Measurements from ENCODE around the gene ZNF189.

Gene ZNF189

DNA sequence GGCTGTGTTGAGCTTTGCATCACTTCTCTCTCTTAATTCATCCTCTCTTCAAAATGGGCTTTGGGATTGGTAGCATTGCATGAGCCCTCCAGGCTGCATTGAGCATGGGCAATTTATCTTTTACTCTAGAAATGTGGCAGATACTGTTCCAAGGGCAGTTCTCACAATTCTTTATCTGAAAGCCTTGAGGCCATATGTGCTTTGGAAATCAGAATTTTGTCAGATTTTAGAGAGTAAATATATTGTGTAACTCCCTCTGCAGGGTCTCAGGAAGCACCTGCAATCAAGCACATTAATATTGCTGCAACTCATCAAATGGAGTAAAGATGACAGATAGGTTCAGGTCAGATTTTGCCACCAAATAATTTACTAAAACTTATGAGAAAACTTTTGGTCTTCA, 19.3 kb downstream of the ZNF189 start:
- no peak for DNase-seq (ENCODE audit: low read depth in 3 of 3, low spot score in 1 of 3)

GRCh38 chr9:101418518-101419430, 20.1 kb downstream of the ZNF189 start:
- DNase-seq (ENCODE audit: low read depth in 3 of 3, low spot score in 1 of 3): no peak

GRCh38 chr9:101419863-101420262, 21.2 kb downstream of the ZNF189 start:
- no peak for DNase-seq (ENCODE audit: low read depth in 3 of 3, low spot score in 1 of 3)

GRCh38 chr9:101421653-101422065, 23.0 kb downstream of the ZNF189 start:
- DNase-seq (ENCODE audit: low read depth in 3 of 3, low spot score in 1 of 3): no peak

DNA sequence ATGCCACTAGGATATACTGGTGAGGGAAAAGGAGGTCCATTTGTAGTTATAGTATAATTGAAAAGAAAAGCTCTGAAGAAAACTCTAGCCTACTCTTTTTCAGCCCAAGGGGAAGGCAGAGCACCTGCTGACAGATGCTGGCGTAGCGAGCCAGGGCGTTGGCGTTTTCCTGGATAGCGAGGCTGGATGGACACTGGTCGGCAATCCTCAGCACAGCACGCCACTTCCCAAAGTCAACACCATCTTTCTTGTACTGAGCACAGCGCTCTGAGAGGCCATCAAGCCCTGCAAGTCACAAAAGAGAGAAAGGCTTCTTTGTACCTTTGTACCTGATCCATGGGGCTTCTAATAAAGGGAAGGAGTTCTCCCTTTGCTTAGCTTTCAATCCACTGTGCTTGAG, 28.7 kb downstream of the ZNF189 start:
- DNase-seq (ENCODE audit: low read depth in 3 of 3, low spot score in 1 of 3): no peak

DNA sequence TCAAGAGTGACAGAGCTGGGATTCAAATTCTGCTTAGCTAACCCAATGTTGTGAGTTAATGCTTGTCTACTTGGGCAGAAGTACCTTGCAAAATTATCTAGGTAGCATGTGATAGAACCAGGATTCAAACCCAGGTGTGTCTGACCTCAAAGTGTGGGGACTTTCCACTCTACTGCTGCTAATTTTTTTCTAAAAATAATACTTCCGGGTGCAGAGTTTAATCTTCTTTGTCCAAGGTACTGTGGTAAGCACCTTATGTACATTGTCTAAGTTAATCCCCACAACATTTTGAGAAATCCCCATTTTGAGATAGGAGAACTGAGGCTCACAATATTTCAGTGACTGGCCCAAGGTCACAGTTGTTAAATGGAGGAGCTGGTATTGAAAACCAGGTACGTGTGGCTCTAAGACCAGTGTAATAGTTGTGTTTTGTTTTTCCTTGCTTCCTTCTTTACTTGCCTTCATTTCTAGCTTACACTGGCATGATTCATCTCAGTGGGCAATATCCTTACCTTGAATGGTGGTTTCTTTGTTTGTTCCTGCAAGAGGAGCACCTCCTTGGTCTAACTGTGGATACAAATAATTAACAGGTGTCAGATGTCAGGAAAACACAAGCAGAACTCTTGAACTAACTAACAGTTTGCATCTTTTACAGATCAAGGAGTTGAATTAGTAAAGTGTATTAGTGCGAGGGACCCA, 29.5 kb downstream of the ZNF189 start:
- DNase-seq (ENCODE audit: low read depth in 3 of 3, low spot score in 1 of 3): no peak

- no peak for DNase-seq (ENCODE audit: low read depth in 3 of 3, low spot score in 1 of 3)
These were observed 30.3 kb downstream of the ZNF189 start for GRCh38 chr9:101428909-101429308.

- no peak for DNase-seq (ENCODE audit: low read depth in 3 of 3, low spot score in 1 of 3)
These were observed 31.1 kb downstream of the ZNF189 start for GRCh38 chr9:101429736-101430135.

- no peak for DNase-seq (ENCODE audit: low read depth in 3 of 3, low spot score in 1 of 3)
These were observed 33.5 kb downstream of the ZNF189 start for GRCh38 chr9:101432171-101432570.

DNA sequence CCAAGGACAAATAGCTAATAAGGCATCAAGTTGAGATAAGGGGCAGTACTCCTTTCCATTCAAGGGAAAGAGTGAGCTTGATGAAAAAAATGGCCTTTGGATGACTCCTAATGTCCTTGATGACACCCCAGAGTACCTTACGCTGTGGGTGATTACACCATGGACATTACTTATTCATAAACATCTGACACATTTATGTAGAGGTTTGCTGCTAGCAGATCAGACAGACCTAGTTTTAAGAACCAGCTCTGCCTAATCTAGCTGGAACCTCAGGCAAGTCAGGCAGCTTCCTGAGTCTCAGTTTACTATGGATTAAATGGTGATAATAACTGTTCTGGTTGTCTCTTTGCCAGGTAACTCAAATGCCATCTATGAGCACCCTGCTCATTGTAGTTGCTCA, 34.1 kb downstream of the ZNF189 start:
- DNase-seq (ENCODE audit: low read depth in 3 of 3, low spot score in 1 of 3): no peak

DNA sequence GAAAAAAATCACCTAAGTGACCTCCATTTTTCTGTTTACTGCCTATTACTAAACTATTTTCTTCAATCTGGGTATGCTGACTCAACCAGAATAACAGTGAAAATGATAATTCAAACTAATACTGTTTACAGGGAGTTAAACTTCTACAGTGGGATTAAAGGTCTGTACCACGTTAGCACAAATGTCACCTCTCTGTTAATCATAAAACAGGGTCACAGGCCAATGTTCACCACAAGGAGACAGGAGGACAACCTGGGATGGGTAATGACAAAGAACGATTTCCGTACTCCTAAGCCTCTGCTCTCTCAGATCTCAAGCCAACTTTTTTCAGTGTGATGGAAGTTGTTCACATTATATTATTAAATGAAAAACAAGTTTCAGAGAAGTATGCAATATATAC, 34.6 kb downstream of the ZNF189 start:
- DNase-seq (ENCODE audit: low read depth in 3 of 3, low spot score in 1 of 3): no peak

DNA sequence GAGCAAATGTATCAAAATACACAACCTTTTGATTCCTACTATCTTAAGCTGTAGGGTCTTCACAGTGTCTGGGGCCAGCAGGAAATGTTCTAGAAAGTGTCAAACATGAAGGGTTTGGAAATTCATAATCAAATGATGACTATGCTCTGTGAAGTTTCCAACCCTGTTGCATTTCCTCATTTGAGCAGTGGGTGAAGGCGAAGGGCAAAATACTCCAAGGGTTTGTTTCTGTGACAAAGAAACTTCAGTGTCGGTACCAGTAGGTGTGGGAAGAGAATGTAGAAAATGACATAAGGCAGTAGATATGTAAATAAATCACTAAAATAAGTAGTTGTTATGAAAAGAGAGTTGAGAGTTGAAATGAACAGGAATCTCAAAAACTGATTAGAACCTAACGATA, 36.3 kb downstream of the ZNF189 start:
- DNase-seq (ENCODE audit: low read depth in 3 of 3, low spot score in 1 of 3): no peak

- no peak for DNase-seq (ENCODE audit: low read depth in 3 of 3, low spot score in 1 of 3)
These were observed 37.0 kb downstream of the ZNF189 start, which contains the start of gene ALDOB for GRCh38 chr9:101435601-101436079. Gene ALDOB (minus strand): TSS chr9:101435774. CDS start chr9:101430887, 4,887 bp downstream.

DNA sequence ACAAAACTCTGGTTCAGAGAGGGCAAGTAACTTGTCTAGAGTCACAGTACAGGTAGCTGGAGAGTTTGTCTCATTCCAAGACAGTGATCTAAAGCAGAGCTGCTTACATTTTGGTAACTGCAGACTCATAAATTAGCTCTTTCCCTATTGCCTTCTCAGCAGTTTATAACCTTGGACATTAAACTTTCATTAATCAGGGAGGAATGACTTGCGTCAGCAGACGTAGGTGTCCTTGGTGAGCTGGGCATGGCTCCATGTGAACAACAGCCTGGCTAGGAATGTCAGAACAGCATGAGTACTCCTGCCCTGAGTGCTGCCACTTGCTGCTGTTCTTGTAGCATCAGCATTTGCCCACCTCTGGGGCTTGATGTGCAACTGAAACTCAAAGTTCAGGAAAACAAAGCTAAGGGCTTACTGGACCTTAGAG, 39.2 kb downstream of the ZNF189 start:
- no peak for DNase-seq (ENCODE audit: low read depth in 3 of 3, low spot score in 1 of 3)

DNA sequence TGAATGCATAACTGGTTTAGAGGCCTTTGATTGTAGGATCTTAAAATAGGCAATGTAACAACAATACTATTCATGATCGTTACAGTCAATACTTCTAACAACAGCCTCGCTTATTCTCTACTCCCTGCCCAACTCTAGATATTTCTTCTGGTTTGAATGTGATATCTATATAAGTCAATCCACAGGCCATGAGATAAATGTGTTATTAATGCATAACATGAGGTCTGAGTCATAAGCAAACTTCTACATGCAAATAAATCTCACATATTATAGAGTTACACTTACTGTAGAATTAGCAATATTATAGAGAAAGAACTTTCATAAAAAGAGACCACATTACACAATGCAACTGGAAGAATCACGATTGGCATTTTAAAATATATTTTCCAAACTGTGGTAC, 39.9 kb downstream of the ZNF189 start:
- DNase-seq (ENCODE audit: low read depth in 3 of 3, low spot score in 1 of 3): no peak

DNA sequence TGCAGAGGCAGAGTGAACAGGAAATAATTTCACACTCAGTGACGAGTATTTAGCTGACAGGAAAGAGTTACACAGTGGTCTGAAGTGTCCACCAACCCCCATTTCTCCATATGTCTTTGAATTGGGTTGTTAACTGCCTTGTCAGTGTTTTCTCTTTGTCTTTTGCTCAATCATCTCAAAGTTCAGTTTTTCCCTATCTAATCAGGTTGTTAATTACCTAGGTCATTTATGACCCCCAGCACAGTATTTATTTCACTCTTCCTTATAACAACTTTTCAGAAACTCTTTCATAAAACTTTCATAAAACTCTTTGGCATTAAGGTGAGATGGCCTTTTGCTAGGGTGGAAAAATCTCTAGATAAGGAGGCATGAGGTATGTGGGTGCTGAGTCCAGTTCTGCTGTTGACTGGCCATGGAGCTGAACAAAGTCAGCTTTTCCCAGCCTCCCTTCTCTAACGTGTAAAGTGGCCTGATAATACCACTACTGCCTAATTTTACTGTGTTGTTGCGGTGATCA, 42.1 kb downstream of the ZNF189 start:
- DNase-seq (ENCODE audit: low read depth in 3 of 3, low spot score in 1 of 3): no peak

DNA sequence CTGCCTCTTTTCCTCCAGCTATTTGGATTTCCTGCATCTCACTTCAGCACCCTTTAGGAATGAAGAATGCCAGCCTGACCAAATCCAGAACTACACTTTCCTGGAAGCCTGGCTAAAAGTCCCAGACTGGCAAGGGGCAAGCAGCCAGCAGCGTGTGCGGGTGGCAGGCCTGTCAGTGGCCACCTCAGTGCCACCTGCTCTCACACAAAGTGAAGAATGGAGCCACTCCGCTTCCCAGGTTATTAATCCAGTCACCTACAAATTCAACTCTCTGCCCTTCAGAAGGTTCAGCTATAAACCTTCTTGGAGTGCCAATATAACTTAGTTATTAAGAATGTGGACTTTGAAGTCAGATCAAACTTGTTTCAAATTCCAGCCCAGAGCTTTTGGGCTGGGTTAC, 43.7 kb downstream of the ZNF189 start:
- DNase-seq (ENCODE audit: low read depth in 3 of 3, low spot score in 1 of 3): no peak

- no peak for DNase-seq (ENCODE audit: low read depth in 3 of 3, low spot score in 1 of 3)
These were observed 44.1 kb downstream of the ZNF189 start for GRCh38 chr9:101442736-101443135.

- no peak for DNase-seq (ENCODE audit: low read depth in 3 of 3, low spot score in 1 of 3)
These were observed 44.7 kb downstream of the ZNF189 start for GRCh38 chr9:101443364-101443771.

- no peak for DNase-seq (ENCODE audit: low read depth in 3 of 3, low spot score in 1 of 3)
These were observed 46.8 kb downstream of the ZNF189 start for GRCh38 chr9:101445353-101446029.

DNA sequence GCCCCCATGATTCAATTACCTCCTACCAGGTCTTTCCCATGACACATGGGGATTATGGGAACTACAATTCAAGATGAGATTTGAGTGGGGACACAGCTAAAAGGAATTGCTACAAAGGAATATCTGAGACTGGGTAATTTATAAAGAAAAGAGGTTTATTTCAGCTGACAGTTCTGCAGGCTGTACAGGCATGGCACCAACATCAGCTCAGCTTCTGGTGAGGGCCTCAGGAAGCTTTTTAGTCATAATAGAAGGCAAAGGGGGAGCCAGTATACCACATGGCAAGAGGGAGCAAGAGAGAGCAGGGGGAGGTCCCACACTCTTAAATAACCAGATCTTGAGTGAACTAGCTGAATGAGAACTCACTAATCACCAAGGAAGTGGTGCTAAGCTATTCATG, 48.1 kb downstream of the ZNF189 start:
- DNase-seq (ENCODE audit: low read depth in 3 of 3, low spot score in 1 of 3): no peak
